ENCODE data around the gene RBM14. TPM values are rescaled to one million over a fixed set of nuclear protein-coding genes. Genes with fewer than 3 reads are reported as not detected.
A peak's percentile ranks its signal among the peaks of the same experiment; 100 is the strongest.

Gene RBM14
- total and polyA plus RNA-seq, 9 of the 15 experiments (the other 6 are each of a cell fraction or from before 2014, with no cell fraction given), result 5.5 to 131 (median 42.6) TPM

DNA sequence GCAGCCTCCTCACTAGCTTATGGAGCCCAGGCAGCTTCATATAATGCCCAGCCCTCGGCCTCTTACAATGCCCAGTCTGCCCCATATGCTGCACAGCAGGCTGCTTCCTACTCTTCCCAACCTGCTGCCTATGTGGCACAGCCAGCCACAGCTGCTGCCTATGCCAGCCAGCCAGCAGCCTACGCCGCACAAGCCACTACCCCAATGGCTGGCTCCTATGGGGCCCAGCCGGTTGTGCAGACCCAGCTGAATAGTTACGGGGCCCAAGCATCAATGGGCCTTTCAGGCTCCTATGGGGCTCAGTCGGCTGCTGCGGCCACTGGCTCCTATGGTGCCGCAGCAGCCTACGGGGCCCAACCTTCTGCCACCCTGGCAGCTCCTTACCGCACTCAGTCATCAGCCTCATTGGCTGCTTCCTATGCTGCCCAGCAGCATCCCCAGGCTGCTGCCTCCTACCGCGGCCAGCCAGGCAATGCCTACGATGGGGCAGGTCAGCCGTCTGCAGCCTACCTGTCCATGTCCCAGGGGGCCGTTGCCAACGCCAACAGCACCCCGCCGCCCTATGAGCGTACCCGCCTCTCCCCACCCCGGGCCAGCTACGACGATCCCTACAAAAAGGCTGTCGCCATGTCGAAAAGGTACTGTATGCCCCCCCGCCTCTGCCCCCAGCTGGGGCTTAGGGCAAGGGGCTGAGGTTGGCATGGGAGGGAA lies 8.8 kb downstream of the RBM14 start (continued):
- TF ChIP-seq, protein P1, sequence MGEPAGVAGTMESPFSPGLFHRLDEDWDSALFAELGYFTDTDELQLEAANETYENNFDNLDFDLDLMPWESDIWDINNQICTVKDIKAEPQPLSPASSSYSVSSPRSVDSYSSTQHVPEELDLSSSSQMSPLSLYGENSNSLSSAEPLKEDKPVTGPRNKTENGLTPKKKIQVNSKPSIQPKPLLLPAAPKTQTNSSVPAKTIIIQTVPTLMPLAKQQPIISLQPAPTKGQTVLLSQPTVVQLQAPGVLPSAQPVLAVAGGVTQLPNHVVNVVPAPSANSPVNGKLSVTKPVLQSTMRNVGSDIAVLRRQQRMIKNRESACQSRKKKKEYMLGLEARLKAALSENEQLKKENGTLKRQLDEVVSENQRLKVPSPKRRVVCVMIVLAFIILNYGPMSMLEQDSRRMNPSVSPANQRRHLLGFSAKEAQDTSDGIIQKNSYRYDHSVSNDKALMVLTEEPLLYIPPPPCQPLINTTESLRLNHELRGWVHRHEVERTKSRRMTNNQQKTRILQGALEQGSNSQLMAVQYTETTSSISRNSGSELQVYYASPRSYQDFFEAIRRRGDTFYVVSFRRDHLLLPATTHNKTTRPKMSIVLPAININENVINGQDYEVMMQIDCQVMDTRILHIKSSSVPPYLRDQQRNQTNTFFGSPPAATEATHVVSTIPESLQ (CRISPR knock-in tag; IDR thresholded peaks at IDR 0.05), result no peak
- TF ChIP-seq, protein P2, sequence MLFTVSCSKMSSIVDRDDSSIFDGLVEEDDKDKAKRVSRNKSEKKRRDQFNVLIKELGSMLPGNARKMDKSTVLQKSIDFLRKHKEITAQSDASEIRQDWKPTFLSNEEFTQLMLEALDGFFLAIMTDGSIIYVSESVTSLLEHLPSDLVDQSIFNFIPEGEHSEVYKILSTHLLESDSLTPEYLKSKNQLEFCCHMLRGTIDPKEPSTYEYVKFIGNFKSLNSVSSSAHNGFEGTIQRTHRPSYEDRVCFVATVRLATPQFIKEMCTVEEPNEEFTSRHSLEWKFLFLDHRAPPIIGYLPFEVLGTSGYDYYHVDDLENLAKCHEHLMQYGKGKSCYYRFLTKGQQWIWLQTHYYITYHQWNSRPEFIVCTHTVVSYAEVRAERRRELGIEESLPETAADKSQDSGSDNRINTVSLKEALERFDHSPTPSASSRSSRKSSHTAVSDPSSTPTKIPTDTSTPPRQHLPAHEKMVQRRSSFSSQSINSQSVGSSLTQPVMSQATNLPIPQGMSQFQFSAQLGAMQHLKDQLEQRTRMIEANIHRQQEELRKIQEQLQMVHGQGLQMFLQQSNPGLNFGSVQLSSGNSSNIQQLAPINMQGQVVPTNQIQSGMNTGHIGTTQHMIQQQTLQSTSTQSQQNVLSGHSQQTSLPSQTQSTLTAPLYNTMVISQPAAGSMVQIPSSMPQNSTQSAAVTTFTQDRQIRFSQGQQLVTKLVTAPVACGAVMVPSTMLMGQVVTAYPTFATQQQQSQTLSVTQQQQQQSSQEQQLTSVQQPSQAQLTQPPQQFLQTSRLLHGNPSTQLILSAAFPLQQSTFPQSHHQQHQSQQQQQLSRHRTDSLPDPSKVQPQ (CRISPR knock-in tag; IDR thresholded peaks at IDR 0.05; ENCODE audit: borderline replicate concordance), result no peak
- TF ChIP-seq RBFOX2 (IDR thresholded peaks at IDR 0.05; ENCODE audit: low read depth, low read length), result peak; percentile 69
- TF ChIP-seq NR4A1 (CRISPR knock-in tag; IDR thresholded peaks at IDR 0.05), result no peak
- TF ChIP-seq NR4A1 (tag; IDR thresholded peaks at IDR 0.05), result no peak
- TF ChIP-seq ZNF347 (CRISPR knock-in tag; IDR thresholded peaks at IDR 0.05; ENCODE audit: low read depth), result no peak
- peak; percentile 64; the same call in 1 of the 2 replicates for TF ChIP-seq POLR2G (IDR thresholded peaks at IDR 0.05; ENCODE audit: low read depth, low read length)
- no peak for TF ChIP-seq MBD2 (IDR thresholded peaks at IDR 0.05; ENCODE audit: borderline replicate concordance, low read depth)
- TF ChIP-seq POLR2AphosphoS2 (IDR thresholded peaks at IDR 0.05; ENCODE audit: low read length), result 0 out of 2 replicates have a peak, but pooled peaks have one; percentile 25
- no peak for TF ChIP-seq FOXK2 (conservative IDR thresholded peaks at IDR 0.05 in 1 of 2, IDR thresholded peaks at IDR 0.05 in 1 of 2; ENCODE audit: low read depth in 2 of 2)
- peak; percentile 60 for TF ChIP-seq RBM22 (IDR thresholded peaks at IDR 0.05; ENCODE audit: low read depth, low read length, poor library complexity, severe bottlenecking)

All from K562 (cell line).